Esophagus (tissue), 2 donors: ENCODE measurements around the gene GRM4. TPM values are rescaled to one million over a fixed set of nuclear protein-coding genes. Genes with fewer than 3 reads are reported as not detected.

Experiments used
- H3K27ac ChIP-seq, 2 donors: one replicate each; pipeline ENCODE4 v1.5.1; 2013; ENCODE audit warnings: low read depth in 2 of 2, mild to moderate bottlenecking in 2 of 2, inconsistent platforms in 1 of 2, low read length in 1 of 2, moderate library complexity in 1 of 2
- H3K27me3 ChIP-seq, 2 donors: one replicate each; pipeline ENCODE4 v1.6.1; 2013; ENCODE audit warnings: low read length in 2 of 2, control low read depth in 1 of 2, mild to moderate bottlenecking in 1 of 2; ENCODE audit not compliant: insufficient read depth in 2 of 2, control insufficient read depth in 1 of 2
- H3K36me3 ChIP-seq, 2 donors: one replicate each; pipeline ENCODE4 v1.6.1; 2013; ENCODE audit warnings: low read length in 1 of 2; ENCODE audit not compliant: control insufficient read depth in 2 of 2, insufficient read depth in 2 of 2
- H3K4me1 ChIP-seq, 2 donors: one replicate each; pipeline ENCODE4 v1.6.1; 2013; ENCODE audit warnings: low read length in 1 of 2; ENCODE audit not compliant: control insufficient read depth in 2 of 2, insufficient read depth in 2 of 2
- H3K4me3 ChIP-seq, 2 donors: one replicate each; pipeline ENCODE4 v1.5.1; 2013; ENCODE audit warnings: low read length in 2 of 2, mild to moderate bottlenecking in 2 of 2, low read depth in 1 of 2, moderate library complexity in 1 of 2
- H3K9me3 ChIP-seq, 2 donors: one replicate each; pipeline ENCODE4 v1.6.1; 2013; ENCODE audit warnings: mild to moderate bottlenecking in 2 of 2, low read depth in 1 of 2, low read length in 1 of 2, moderate library complexity in 1 of 2; ENCODE audit not compliant: control insufficient read depth in 2 of 2, insufficient read depth in 1 of 2
- WGBS, 2 donors: extraction: QIAGEN DNeasy Blood & Tissue Kit; methylation state at CpG; one replicate each; pipeline ENCODE4 v1.1.7; 2013; 5-methylcytosine and 5-hydroxymethylcytosine counted together
- polyA plus RNA-seq, 2 donors: library from polyadenylated mRNA; stranded (reverse); fragments of 200-250 nt; gene quantifications; one replicate each; pipeline ENCODE4 v1.2.3, GENCODE V29; 2013
- donor health status: healthy with polysubstance abuse.
- donor health status: Bipolar disorder and iron deficiency.

Gene GRM4
- polyA plus RNA-seq, 2 donors, result 0.01 TPM; not detected in 1

DNA sequence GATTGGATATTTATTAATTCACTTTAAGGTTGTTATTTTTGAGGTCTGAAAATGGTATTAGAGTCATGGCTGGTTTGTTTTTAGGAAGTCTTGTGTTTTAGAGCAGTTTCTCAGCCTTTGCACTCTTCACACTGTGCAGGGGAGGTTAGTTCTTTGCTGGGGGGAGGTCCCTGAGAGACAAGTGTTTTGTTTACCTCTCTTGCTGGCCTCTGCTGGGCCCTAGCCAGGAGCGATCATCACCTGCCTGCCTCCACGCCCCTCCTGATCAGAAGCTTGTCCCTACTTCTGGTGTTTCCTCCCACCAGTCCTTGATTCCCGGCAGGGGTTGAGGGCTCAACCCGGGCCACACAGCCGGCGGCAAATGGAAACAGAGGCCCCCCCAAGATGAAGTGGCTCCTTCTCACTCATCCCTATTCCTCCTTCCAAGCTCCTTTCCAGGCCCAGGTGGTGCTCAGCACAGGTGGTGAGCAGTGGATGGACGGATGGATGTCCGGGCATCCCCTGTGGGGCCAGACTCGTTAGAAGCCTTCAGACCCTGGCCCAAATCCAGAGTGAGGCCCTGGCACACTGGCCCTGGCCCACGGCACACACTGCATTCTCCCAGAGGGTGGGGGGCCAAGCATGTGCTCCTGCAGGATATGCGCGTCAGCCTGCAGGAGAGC is 51.3 kb downstream of the GRM4 start:
- H3K27me3 ChIP-seq, result no peaks in the 10 kb centered on the region
- H3K9me3 ChIP-seq, result peaks cover 0 to 7% of the 10 kb centered on the region in 2 donors
- no peak overlapping the region for H3K27ac ChIP-seq
- 33 to 37% methylated on average over 12 of the region's 12 CpGs for WGBS, 2 donors
- no peak overlapping the region for H3K4me3 ChIP-seq
- peaks cover 0 to 2% of the 10 kb centered on the region in 2 donors for H3K4me1 ChIP-seq
- no peaks in the 10 kb centered on the region for H3K36me3 ChIP-seq

GRCh38 chr6:34093854-34094430 is 51.9 kb downstream of the GRM4 start:
- H3K9me3 ChIP-seq, result peaks cover 0 to 7% of the 10 kb centered on the region in 2 donors
- H3K27ac ChIP-seq, result no peak overlapping the region
- whole genome bisulfite sequencing, 2 donors, result 34 to 46% methylated on average over 4 of the region's 4 CpGs
- no peak overlapping the region for H3K4me3 ChIP-seq
- H3K27me3 ChIP-seq, result no peaks in the 10 kb centered on the region
- peaks cover 0 to 2% of the 10 kb centered on the region in 2 donors for H3K4me1 ChIP-seq
- H3K36me3 ChIP-seq, result no peaks in the 10 kb centered on the region

DNA sequence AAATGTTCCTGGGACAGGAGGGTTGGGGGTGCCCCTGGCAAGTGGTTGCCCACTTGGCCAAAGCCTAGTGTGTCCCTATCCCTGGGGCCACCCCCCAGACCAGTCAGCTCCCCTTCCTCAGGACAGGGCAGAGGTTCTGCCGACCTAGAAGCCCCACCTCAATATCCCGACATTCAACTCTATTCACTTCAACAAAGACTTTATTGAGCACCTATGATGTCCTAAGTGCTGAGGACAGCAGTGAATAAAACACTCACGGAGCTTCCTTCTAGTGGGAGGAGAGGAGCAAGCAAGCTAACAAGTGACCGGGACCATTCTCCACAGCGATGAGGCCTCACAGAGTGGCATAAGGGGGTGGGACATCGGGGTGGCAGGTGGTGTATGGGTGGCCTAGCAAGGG is 52.7 kb downstream of the GRM4 start:
- H3K36me3 ChIP-seq, result no peaks in the 10 kb centered on the region
- H3K27ac ChIP-seq, result no peak overlapping the region
- H3K9me3 ChIP-seq, result peaks cover 0 to 5% of the 10 kb centered on the region in 2 donors
- no peak overlapping the region for H3K4me3 ChIP-seq
- H3K27me3 ChIP-seq, result no peaks in the 10 kb centered on the region
- WGBS, 2 donors, result 79 to 84% methylated on average over 6 of the region's 6 CpGs
- peaks cover 0 to under 1% of the 10 kb centered on the region in 2 donors for H3K4me1 ChIP-seq

DNA sequence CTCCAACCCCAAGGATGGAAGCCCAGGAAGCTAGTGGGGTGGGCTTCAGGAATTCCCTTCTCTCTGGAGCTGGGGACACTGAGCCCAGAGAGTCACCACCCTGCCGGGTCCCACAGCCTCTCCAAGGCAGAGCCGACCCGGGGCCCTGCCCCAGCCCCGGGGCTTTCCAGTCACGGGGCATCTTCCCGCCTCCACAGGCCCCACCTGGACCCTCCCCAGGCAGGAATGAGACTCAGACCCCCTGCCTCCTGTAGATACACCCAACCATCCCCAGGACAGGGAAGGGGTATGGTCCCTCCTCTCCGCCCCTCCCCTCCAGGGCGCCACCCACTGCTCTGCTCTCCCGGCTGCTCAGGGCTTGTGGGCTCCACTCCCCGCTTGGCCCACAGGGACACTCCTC is 53.3 kb downstream of the GRM4 start:
- Histone ChIP-seq H3K27ac (no peak overlapping the region), H3K4me3 (no peak overlapping the region), H3K27me3 (no peaks in the 10 kb centered on the region), H3K36me3 (no peaks in the 10 kb centered on the region), H3K4me1 (no peaks in the 10 kb centered on the region), H3K9me3 (peaks cover 0 to 5% of the 10 kb centered on the region in 2 donors)
- 47 to 63% methylated on average over 10 of the region's 10 CpGs for WGBS, 2 donors

DNA sequence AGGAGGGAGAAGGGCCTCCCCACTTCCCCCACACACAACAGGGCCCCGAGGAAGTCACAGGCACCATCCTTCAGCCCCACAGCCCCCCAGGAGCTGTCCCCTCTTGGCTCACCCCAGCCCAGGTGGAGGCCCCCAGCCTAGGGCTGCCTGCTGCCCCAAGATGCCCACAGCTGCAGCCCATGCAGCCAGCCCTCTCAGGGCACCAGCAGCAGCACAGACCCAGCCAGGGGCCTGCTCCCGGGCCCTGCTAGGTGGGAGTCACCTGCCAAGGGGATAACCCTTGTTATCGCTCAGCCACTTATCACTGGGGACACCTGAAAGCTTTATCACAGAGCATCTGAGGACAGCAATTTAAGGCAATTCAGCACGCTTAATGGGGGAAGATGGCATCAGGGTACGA is 55.0 kb downstream of the GRM4 start:
- H3K27ac ChIP-seq, result no peak overlapping the region
- no peaks in the 10 kb centered on the region for H3K36me3 ChIP-seq
- H3K4me1 ChIP-seq, result no peaks in the 10 kb centered on the region
- H3K9me3 ChIP-seq, result peaks cover 0 to 5% of the 10 kb centered on the region in 2 donors
- 65 to 69% methylated on average over 5 of the region's 5 CpGs for WGBS, 2 donors
- H3K4me3 ChIP-seq, result no peak overlapping the region
- H3K27me3 ChIP-seq, result no peaks in the 10 kb centered on the region

DNA sequence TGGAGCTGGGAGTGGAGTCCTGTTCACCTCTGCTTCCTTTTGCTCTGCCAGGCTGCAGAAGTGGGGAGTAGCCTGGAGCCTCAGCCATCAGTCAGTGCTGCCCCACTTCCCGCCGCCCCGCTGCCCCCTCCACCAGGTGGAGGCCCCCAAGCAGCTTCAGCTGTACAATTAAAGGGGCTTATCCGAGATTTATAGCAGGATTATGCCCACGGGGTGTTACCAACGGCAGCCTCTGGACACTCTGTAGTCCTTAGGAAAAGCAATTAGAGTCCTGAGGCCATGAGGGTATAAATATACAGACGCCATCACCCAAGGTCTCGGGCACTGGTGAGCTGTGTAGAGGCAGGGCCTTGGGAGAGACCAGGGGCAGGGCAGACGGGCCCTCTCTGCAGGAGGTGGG is 55.4 kb downstream of the GRM4 start:
- no peaks in the 10 kb centered on the region for H3K36me3 ChIP-seq
- H3K9me3 ChIP-seq, result peaks cover 0 to 5% of the 10 kb centered on the region in 2 donors
- H3K4me3 ChIP-seq, result no peak overlapping the region
- WGBS, 2 donors, result 63 to 74% methylated on average over 9 of the region's 9 CpGs
- no peak overlapping the region for H3K27ac ChIP-seq
- H3K27me3 ChIP-seq, result no peaks in the 10 kb centered on the region
- no peaks in the 10 kb centered on the region for H3K4me1 ChIP-seq

DNA sequence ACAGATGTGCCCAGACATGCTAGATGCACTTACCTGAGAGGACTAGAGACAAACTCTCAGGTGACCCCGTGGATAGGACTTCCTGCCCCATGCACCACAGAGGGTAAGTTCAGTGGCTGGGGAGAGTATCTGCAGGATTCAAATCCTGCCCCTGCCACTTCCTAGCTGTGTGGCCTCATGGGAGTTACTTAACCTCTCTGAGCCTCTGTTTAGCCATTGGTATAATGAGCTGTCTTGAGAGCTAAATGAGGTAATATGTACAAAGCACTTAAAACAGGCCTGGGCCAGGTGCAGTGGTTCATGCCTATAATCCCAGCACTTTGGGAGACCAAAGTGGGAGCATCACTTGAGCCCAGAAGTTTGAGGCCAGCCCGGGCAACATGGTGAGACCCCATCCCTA is 59.3 kb downstream of the GRM4 start:
- Histone ChIP-seq H3K27ac (no peak overlapping the region), H3K9me3 (no peaks in the 10 kb centered on the region), H3K4me3 (no peak overlapping the region), H3K4me1 (no peaks in the 10 kb centered on the region), H3K27me3 (no peaks in the 10 kb centered on the region), H3K36me3 (no peaks in the 10 kb centered on the region)
- 75 to 91% methylated on average over 2 of the region's 2 CpGs for WGBS, 2 donors

DNA sequence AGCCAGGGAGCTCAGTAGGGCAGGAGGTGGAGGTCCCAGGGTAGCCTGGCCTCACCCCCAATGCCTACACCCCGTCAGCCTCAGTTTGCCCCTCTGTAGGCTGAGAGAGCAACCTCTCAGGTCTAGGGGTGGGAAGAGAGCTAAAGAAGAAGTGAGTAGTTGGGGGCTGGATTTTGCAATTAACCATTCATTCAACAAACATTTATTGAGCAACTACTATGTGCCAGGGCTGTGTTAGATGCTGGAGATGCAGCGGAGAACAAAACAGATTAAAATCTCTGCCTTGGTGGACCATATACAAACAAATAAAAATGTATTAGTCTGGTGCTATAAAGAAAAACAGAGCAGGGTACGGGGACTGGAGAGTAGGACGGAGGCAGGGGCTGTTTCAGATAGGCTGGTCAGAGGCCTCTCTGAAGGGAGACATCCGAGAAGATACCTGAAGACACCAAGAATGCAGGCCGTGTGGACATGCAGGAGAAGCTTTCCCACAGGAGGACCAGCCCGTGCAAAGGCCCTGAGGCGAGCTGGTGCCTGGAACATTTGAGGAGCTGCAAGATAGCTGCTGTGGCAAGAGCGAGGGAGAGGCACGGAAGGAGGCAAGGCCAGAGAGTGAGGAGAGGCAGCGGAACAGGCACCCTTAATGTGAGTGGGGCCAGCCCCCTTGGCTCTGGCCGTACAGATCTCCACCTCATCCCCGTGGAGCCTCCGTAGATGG is 60.3 kb downstream of the GRM4 start:
- Histone ChIP-seq H3K4me1 (no peaks in the 10 kb centered on the region), H3K27me3 (no peaks in the 10 kb centered on the region), H3K27ac (no peak overlapping the region), H3K9me3 (no peaks in the 10 kb centered on the region), H3K4me3 (no peak overlapping the region), H3K36me3 (no peaks in the 10 kb centered on the region)
- WGBS, 2 donors, result 89 to 90% methylated on average over 14 of the region's 14 CpGs

- no peak overlapping the region for H3K4me3 ChIP-seq
- H3K4me1 ChIP-seq, result no peaks in the 10 kb centered on the region
- no peak overlapping the region for H3K27ac ChIP-seq
- no peaks in the 10 kb centered on the region for H3K36me3 ChIP-seq
- WGBS, 2 donors, result 67 to 70% methylated on average over 13 of the region's 13 CpGs
- H3K27me3 ChIP-seq, result no peaks in the 10 kb centered on the region
- no peaks in the 10 kb centered on the region for H3K9me3 ChIP-seq
Measured at GRCh38 chr6:34084591-34085290, 61.1 kb downstream of the GRM4 start.
